ENCODE results near the gene MAT1A.

MAT1A gene

GRCh38 chr10:80253266-80253962 lies 36.0 kb downstream of the MAT1A start:
- Histone ChIP-seq H3K27ac (ENCODE audit: extremely low read depth, low read depth, low read length) (no peak overlapping the region), H3K36me3 (ENCODE audit: control insufficient read depth in 2 of 2, insufficient read depth in 1 of 2, low read length in 2 of 2) (no peaks in the 10 kb centered on the region), H3K4me3 (ENCODE audit: low read depth, low read length) (no peak overlapping the region), H3K9me3 (ENCODE audit: control insufficient read depth, insufficient read depth, low read depth, low read length) (no peaks in the 10 kb centered on the region), H3K4me1 (ENCODE audit: control insufficient read depth, insufficient read depth, low read length) (no peaks in the 10 kb centered on the region)
- ChIA-PET CTCF (interaction anchor here (0.6 to 1.6 kb wide), 4 partner anchors 110 to 716 kb away, joined by 3 to 6 read pairs (median 4); no protein-coding TSS in a partner anchor), POLR2A (no interaction called here)
- TF ChIP-seq ZSCAN18 (tag by site-specific recombination; IDR thresholded peaks at IDR 0.05), result no peak
- TF ChIP-seq ZNF626 (tag by site-specific recombination; IDR thresholded peaks at IDR 0.05), result no peak
- TF ChIP-seq ZNF223 (tag by site-specific recombination; IDR thresholded peaks at IDR 0.05), result no peak
- TF ChIP-seq CTCF (tag by site-specific recombination; IDR thresholded peaks at IDR 0.05), result no peak
- TF ChIP-seq ZNF416 (tag by site-specific recombination; IDR thresholded peaks at IDR 0.05), result no peak
- TF ChIP-seq AEBP2 (tag by site-specific recombination; IDR thresholded peaks at IDR 0.05; ENCODE audit: borderline replicate concordance), result no peak
- TF ChIP-seq WT1 (tag by site-specific recombination; IDR thresholded peaks at IDR 0.05), result no peak
- no peak for TF ChIP-seq ZNF48 (tag by site-specific recombination; IDR thresholded peaks at IDR 0.05)
- no peak for TF ChIP-seq ZNF121 (tag by site-specific recombination; IDR thresholded peaks at IDR 0.05)
- no peak for TF ChIP-seq ZNF274 (IDR thresholded peaks at IDR 0.05; ENCODE audit: low read length)
- no peak for TF ChIP-seq ZNF274 (tag by site-specific recombination; IDR thresholded peaks at IDR 0.05; ENCODE audit: borderline replicate concordance)
- no peak for TF ChIP-seq ZIC2 (tag by site-specific recombination; IDR thresholded peaks at IDR 0.05)
- no peak for TF ChIP-seq ZNF24 (tag by site-specific recombination; IDR thresholded peaks at IDR 0.05)
- TF ChIP-seq GFI1B (tag by site-specific recombination; IDR thresholded peaks at IDR 0.05), result no peak
- TF ChIP-seq ZNF488 (tag by site-specific recombination; IDR thresholded peaks at IDR 0.05), result no peak
- TF ChIP-seq ZBTB21 (tag by site-specific recombination; IDR thresholded peaks at IDR 0.05), result no peak
- no peak for TF ChIP-seq ZNF174 (tag by site-specific recombination; IDR thresholded peaks at IDR 0.05)
- no peak for TF ChIP-seq HOXA7 (CRISPR knock-in tag; IDR thresholded peaks at IDR 0.05; ENCODE audit: borderline replicate concordance)

- ChIA-PET POLR2A (no interaction called here), CTCF (interaction anchor here (0.9 to 1.2 kb wide), 4 partner anchors 103 to 715 kb away, joined by 3 to 6 read pairs (median 3); no protein-coding TSS in a partner anchor)
- no peak overlapping the region for H3K27ac ChIP-seq (ENCODE audit: extremely low read depth, low read depth, low read length)
- H3K9me3 ChIP-seq (ENCODE audit: control insufficient read depth, insufficient read depth, low read depth, low read length), result no peaks in the 10 kb centered on the region
- H3K4me3 ChIP-seq (ENCODE audit: low read depth, low read length), result no peak overlapping the region
- H3K36me3 ChIP-seq (ENCODE audit: control insufficient read depth in 2 of 2, insufficient read depth in 1 of 2, low read length in 2 of 2), result no peaks in the 10 kb centered on the region
- no peaks in the 10 kb centered on the region for H3K4me1 ChIP-seq (ENCODE audit: control insufficient read depth, insufficient read depth, low read length)
- TF ChIP-seq KLF17 (tag by site-specific recombination; IDR thresholded peaks at IDR 0.05), result no peak
- TF ChIP-seq ZNF202 (tag by site-specific recombination; IDR thresholded peaks at IDR 0.05; ENCODE audit: borderline replicate concordance), result no peak
- no peak for TF ChIP-seq ZNF692 (tag by site-specific recombination; IDR thresholded peaks at IDR 0.05)
- TF ChIP-seq ZNF76 (tag by site-specific recombination; IDR thresholded peaks at IDR 0.05; ENCODE audit: borderline replicate concordance, low read depth), result no peak
- TF ChIP-seq ZNF837 (tag by site-specific recombination; IDR thresholded peaks at IDR 0.05), result no peak
- no peak for TF ChIP-seq ZNF580 (tag by site-specific recombination; IDR thresholded peaks at IDR 0.05)
- no peak for TF ChIP-seq MYNN (tag by site-specific recombination; IDR thresholded peaks at IDR 0.05; ENCODE audit: borderline replicate concordance)
- TF ChIP-seq SCRT2 (tag by site-specific recombination; IDR thresholded peaks at IDR 0.05), result peak; percentile 90
- no peak for TF ChIP-seq BCL11B (tag by site-specific recombination; IDR thresholded peaks at IDR 0.05; ENCODE audit: low read depth)
These were observed 37.1 kb downstream of the MAT1A start for GRCh38 chr10:80252296-80252887.

Data from HEK293 (cell line).